OCI-LY3 (cell line): ENCODE results near the gene PLEKHH2.
A peak's percentile ranks its signal among the peaks of the same experiment; 100 is the strongest.
"Not testable (repeated sequence)": the region's sequence is repeated elsewhere in the genome, so short reads cannot be mapped to it uniquely, and the experiment has no call there.

Experiments
- H2AFZ ChIP-seq: fragments of 200-600, 300-600 bp; shearing (Covaris generic); 2 replicates; pipeline ENCODE4 v1.6.0; 2014; ENCODE audit warnings: antibody characterized with exemption, low read depth, low read length
- H3K27ac ChIP-seq: fragments of 200-600, 300-600 bp; sonication (generic); 2 replicates; pipeline ENCODE4 v1.5.1; 2014; ENCODE audit warnings: mild to moderate bottlenecking, low read length, moderate library complexity, mixed read lengths
- H3K27me3 ChIP-seq: fragments of 200-600, 300-600 bp; sonication (generic); 2 replicates; pipeline ENCODE4 v1.6.1; 2014; ENCODE audit warnings: low read depth, low read length, mixed read lengths
- H3K36me3 ChIP-seq: fragments of 200-600, 300-600 bp; sonication (generic); replicated peaks from 2 replicates; pipeline ENCODE3; 2014; ENCODE audit warnings: low read depth, low read length, mixed read lengths
- H3K4me1 ChIP-seq: fragments of 300-600, 200-600 bp; sonication (generic); 2 replicates; pipeline ENCODE4 v1.6.1; 2014; ENCODE audit warnings: low read length, mixed read lengths
- H3K4me2 ChIP-seq: fragments of 200-600, 300-600 bp; sonication (generic); 2 replicates; pipeline ENCODE4 v1.6.1; 2014; ENCODE audit warnings: low read length, mixed read lengths
- H3K4me3 ChIP-seq: fragments of 300-600, 200-600 bp; sonication (generic); 2 replicates; pipeline ENCODE4 v1.5.1; 2014; ENCODE audit warnings: antibody characterized with exemption, mild to moderate bottlenecking, low read length, moderate library complexity
- H3K79me2 ChIP-seq: fragments of 300-600, 200-600 bp; shearing (Covaris generic); 2 replicates; pipeline ENCODE4 v1.6.1; 2014; ENCODE audit warnings: mild to moderate bottlenecking, low read length, mixed read lengths
- H3K9ac ChIP-seq: fragments of 300-600, 200-600 bp; shearing (Covaris generic); 2 replicates; pipeline ENCODE4 v1.6.0; 2014; ENCODE audit warnings: mild to moderate bottlenecking, low read length, moderate library complexity
- H3K9me3 ChIP-seq: fragments of 200-600, 300-600 bp; shearing (Covaris generic); 2 replicates; pipeline ENCODE4 v1.6.1; 2014; ENCODE audit warnings: low read length, mixed read lengths; ENCODE audit not compliant: insufficient read depth
- H4K20me1 ChIP-seq: fragments of 200-600, 300-600 bp; sonication (generic); 2 replicates; pipeline ENCODE4 v1.6.1; 2016; ENCODE audit warnings: low read length, mixed read lengths; ENCODE audit not compliant: insufficient read depth
- EZH2phosphoT487 ChIP-seq: fragments of 200-600 bp; shearing (Covaris generic); IDR thresholded peaks from 2 replicates; pipeline ENCODE4 v1.6.1; 2018; ENCODE audit warnings: antibody characterized with exemption, mixed run types, low read depth
- TF ChIP-seq, protein P1 (sequence below): fragments of 200-600, 300-600 bp; sonication (generic); IDR thresholded peaks from 2 replicates; pipeline ENCODE4 v1.5.1; 2014; ENCODE audit warnings: antibody characterized with exemption, low read length, low read depth

PLEKHH2 gene

GRCh38 chr2:43685357-43685756 is 48.3 kb downstream of the PLEKHH2 start:
- Histone ChIP-seq H3K4me2 (no peak overlapping the region), H3K9ac (no peak overlapping the region)

GRCh38 chr2:43689999-43690398 is 52.9 kb downstream of the PLEKHH2 start:
- no peaks in the 10 kb centered on the region for H3K79me2 ChIP-seq
- no peaks in the 10 kb centered on the region for H3K36me3 ChIP-seq
- no peaks in the 10 kb centered on the region for H3K9me3 ChIP-seq
- H3K9ac ChIP-seq: no peak overlapping the region
- H3K4me3 ChIP-seq: no peak overlapping the region
- H3K27ac ChIP-seq: no peak overlapping the region
- H3K4me2 ChIP-seq: no peak overlapping the region
- H4K20me1 ChIP-seq: no peaks in the 10 kb centered on the region
- no peak for TF ChIP-seq EZH2phosphoT487
- peaks cover 11% of the 10 kb centered on the region; the same call in 1 of the 2 replicates for H3K27me3 ChIP-seq
- H2AFZ ChIP-seq: no peak overlapping the region
- no peaks in the 10 kb centered on the region for H3K4me1 ChIP-seq

More at GRCh38 chr2:43685357-43685756, 48.3 kb downstream of the PLEKHH2 start:
- Histone ChIP-seq H3K36me3 (no peaks in the 10 kb centered on the region), H3K4me3 (no peak overlapping the region), H3K79me2 (no peaks in the 10 kb centered on the region), H3K4me1 (no peaks in the 10 kb centered on the region), H3K27me3 (peaks cover 4% of the 10 kb centered on the region; the same call in 1 of the 2 replicates), H3K27ac (no peak overlapping the region), H3K9me3 (no peaks in the 10 kb centered on the region), H2AFZ (no peak overlapping the region), H4K20me1 (no peaks in the 10 kb centered on the region)
- no peak for TF ChIP-seq EZH2phosphoT487
- TF ChIP-seq, protein P1, sequence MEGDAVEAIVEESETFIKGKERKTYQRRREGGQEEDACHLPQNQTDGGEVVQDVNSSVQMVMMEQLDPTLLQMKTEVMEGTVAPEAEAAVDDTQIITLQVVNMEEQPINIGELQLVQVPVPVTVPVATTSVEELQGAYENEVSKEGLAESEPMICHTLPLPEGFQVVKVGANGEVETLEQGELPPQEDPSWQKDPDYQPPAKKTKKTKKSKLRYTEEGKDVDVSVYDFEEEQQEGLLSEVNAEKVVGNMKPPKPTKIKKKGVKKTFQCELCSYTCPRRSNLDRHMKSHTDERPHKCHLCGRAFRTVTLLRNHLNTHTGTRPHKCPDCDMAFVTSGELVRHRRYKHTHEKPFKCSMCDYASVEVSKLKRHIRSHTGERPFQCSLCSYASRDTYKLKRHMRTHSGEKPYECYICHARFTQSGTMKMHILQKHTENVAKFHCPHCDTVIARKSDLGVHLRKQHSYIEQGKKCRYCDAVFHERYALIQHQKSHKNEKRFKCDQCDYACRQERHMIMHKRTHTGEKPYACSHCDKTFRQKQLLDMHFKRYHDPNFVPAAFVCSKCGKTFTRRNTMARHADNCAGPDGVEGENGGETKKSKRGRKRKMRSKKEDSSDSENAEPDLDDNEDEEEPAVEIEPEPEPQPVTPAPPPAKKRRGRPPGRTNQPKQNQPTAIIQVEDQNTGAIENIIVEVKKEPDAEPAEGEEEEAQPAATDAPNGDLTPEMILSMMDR: no peak

GRCh38 chr2:43692428-43692994 is 55.5 kb downstream of the PLEKHH2 start:
- no peak overlapping the region for H3K27ac ChIP-seq
- no peaks in the 10 kb centered on the region for H3K9me3 ChIP-seq
- no peaks in the 10 kb centered on the region for H4K20me1 ChIP-seq
- no peaks in the 10 kb centered on the region for H3K4me1 ChIP-seq
- H3K9ac ChIP-seq: no peak overlapping the region
- TF ChIP-seq EZH2phosphoT487: no peak
- TF ChIP-seq, protein P1: no peak
- H3K79me2 ChIP-seq: no peaks in the 10 kb centered on the region
- H3K4me2 ChIP-seq: no peak overlapping the region
- peaks cover 11% of the 10 kb centered on the region; the same call in 1 of the 2 replicates for H3K27me3 ChIP-seq
- H2AFZ ChIP-seq: no peak overlapping the region
- no peak overlapping the region for H3K4me3 ChIP-seq
- H3K36me3 ChIP-seq: no peaks in the 10 kb centered on the region

- not testable (repeated sequence) for H4K20me1 ChIP-seq, H3K27me3 ChIP-seq, H3K4me2 ChIP-seq, H3K79me2 ChIP-seq, H3K27ac ChIP-seq, H3K9ac ChIP-seq, H3K9me3 ChIP-seq, H3K36me3 ChIP-seq, H3K4me3 ChIP-seq, H3K4me1 ChIP-seq
- H2AFZ ChIP-seq: 0 out of 2 replicates have a peak overlapping the region, but pooled peaks have one; percentile 1
These were observed 61.1 kb downstream of the PLEKHH2 start for GRCh38 chr2:43698140-43698539.

DNA sequence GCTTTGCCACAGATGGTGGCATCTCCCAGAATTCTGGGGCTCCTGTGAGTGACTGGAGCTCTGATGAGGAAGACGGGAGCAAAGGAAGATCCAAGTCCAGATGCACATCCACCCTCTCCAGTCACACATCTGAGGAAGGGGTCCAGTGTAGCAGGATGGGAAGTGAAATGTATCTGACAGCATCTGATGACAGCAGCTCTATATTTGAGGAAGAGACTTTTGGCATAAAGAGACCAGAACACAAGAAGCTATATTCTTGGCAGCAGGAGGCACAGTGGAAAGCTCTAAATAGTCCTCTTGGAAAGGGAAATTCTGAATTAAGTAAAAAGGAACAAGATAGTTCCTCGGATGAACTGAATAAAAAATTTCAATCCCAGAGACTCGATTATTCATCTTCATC is 62.7 kb downstream of the PLEKHH2 start:
- no peaks in the 10 kb centered on the region for H4K20me1 ChIP-seq
- H3K36me3 ChIP-seq: no peaks in the 10 kb centered on the region
- H3K9ac ChIP-seq: no peak overlapping the region
- no peaks in the 10 kb centered on the region for H3K4me1 ChIP-seq
- H3K4me3 ChIP-seq: no peak overlapping the region
- no peak overlapping the region for H3K27ac ChIP-seq
- H3K79me2 ChIP-seq: no peaks in the 10 kb centered on the region
- H2AFZ ChIP-seq: no peak overlapping the region
- H3K9me3 ChIP-seq: no peaks in the 10 kb centered on the region
- no peak overlapping the region for H3K4me2 ChIP-seq
- no peaks in the 10 kb centered on the region for H3K27me3 ChIP-seq
- no peak for TF ChIP-seq EZH2phosphoT487
- TF ChIP-seq, protein P1: no peak
